NCI-H2081 (cell line): ENCODE data around the gene ANGPTL1.

Source experiments
- DNase-seq, 2 experiments: peaks; one replicate each; lab custom pipeline; 2025; lab: John Stamatoyannopoulos, UW

The ANGPTL1 gene

GRCh38 chr1:178870944-178871343, at the start of gene ANGPTL1:
Gene ANGPTL1, minus strand, starts transcription at chr1:178871077. Its CDS starts 5,301 bp downstream, at chr1:178865776.
- no peak for DNase-seq

GRCh38 chr1:178919581-178919980, 48.7 kb upstream of the ANGPTL1 start:
- DNase-seq, result no peak

- no peak for DNase-seq
Measured at GRCh38 chr1:178918955-178919354, 48.1 kb upstream of the ANGPTL1 start.

- DNase-seq, result no peak
Measured at GRCh38 chr1:178918308-178918707, 47.4 kb upstream of the ANGPTL1 start.

GRCh38 chr1:178916448-178917174, 45.7 kb upstream of the ANGPTL1 start:
- no peak for DNase-seq

GRCh38 chr1:178912597-178912996, 41.7 kb upstream of the ANGPTL1 start:
- DNase-seq, result no peak

- no peak for DNase-seq
Measured at GRCh38 chr1:178910023-178910422, 39.1 kb upstream of the ANGPTL1 start.

- DNase-seq, result no peak
Measured at GRCh38 chr1:178908358-178908757, 37.5 kb upstream of the ANGPTL1 start.

GRCh38 chr1:178901482-178902125, 30.7 kb upstream of the ANGPTL1 start:
- no peak for DNase-seq

GRCh38 chr1:178899402-178899801, 28.5 kb upstream of the ANGPTL1 start:
- DNase-seq, result no peak

GRCh38 chr1:178898401-178898800, 27.5 kb upstream of the ANGPTL1 start:
- no peak for DNase-seq

GRCh38 chr1:178895928-178896327, 25.1 kb upstream of the ANGPTL1 start:
- DNase-seq, result no peak

- no peak for DNase-seq
Measured at GRCh38 chr1:178886551-178886950, 15.7 kb upstream of the ANGPTL1 start.

- DNase-seq, result no peak
Measured at GRCh38 chr1:178885869-178886268, 15.0 kb upstream of the ANGPTL1 start.

GRCh38 chr1:178881950-178882349, 11.1 kb upstream of the ANGPTL1 start:
- DNase-seq, result no peak

- no peak for DNase-seq
Measured at GRCh38 chr1:178877896-178878295, 7.0 kb upstream of the ANGPTL1 start.

- DNase-seq, result no peak
Measured at GRCh38 chr1:178875936-178876335, 5.1 kb upstream of the ANGPTL1 start.

GRCh38 chr1:178874966-178875365, 4.1 kb upstream of the ANGPTL1 start:
- DNase-seq, result no peak

GRCh38 chr1:178871551-178872320, 859 bp upstream of the ANGPTL1 start:
- DNase-seq, result no peak

GRCh38 chr1:178870221-178870620, 656 bp downstream of the ANGPTL1 start:
- no peak for DNase-seq

GRCh38 chr1:178869119-178869697, 1.7 kb downstream of the ANGPTL1 start:
- DNase-seq, result no peak

GRCh38 chr1:178868706-178869105, 2.2 kb downstream of the ANGPTL1 start:
- DNase-seq, result no peak

- no peak for DNase-seq
Measured at GRCh38 chr1:178867670-178868069, 3.2 kb downstream of the ANGPTL1 start.
